Measurements from ENCODE around the gene UQCRH.

The UQCRH gene

DNA sequence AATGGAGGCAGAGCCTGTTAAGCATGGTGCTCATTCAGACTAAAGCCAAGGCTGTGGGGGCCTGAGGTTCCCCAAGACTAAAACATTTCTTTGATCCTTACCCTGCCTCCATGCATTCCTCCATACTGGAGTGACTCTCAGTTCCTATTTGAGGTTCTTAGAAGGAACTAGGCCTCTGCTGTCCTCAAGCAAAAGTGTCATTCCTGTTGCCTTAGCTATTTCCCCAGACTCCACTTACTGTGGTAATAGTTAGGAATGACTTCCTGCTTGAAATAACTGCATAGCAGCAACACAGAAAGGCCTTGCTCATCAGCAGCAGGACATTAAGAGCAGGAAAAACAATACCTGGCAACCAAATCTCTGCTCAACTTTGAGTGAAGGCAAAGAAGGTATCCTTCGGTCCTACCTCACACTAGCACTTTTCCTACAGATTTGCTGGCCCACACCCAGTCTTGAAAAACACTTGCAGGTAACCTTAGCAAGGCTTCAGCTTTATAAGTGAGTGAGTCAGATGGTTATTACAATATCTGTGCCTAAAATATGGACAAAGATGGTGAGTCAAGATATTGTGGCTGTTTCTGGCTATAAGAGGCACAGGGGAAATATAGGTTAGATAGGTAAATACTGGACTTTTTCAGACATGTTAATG is 14.9 kb upstream of the UQCRH start:
- H3K27ac ChIP-seq = peak overlapping the region; percentile 13
- H3K4me1 ChIP-seq (ENCODE audit: control insufficient read depth in 1 of 2, insufficient read depth in 1 of 2, low read depth in 1 of 2, low read length in 1 of 2) = peaks cover 21 to 25% of the 10 kb centered on the region in 2 experiments
- peaks cover 19% of the 10 kb centered on the region for H3K36me3 ChIP-seq
- TF ChIP-seq, protein P1, sequence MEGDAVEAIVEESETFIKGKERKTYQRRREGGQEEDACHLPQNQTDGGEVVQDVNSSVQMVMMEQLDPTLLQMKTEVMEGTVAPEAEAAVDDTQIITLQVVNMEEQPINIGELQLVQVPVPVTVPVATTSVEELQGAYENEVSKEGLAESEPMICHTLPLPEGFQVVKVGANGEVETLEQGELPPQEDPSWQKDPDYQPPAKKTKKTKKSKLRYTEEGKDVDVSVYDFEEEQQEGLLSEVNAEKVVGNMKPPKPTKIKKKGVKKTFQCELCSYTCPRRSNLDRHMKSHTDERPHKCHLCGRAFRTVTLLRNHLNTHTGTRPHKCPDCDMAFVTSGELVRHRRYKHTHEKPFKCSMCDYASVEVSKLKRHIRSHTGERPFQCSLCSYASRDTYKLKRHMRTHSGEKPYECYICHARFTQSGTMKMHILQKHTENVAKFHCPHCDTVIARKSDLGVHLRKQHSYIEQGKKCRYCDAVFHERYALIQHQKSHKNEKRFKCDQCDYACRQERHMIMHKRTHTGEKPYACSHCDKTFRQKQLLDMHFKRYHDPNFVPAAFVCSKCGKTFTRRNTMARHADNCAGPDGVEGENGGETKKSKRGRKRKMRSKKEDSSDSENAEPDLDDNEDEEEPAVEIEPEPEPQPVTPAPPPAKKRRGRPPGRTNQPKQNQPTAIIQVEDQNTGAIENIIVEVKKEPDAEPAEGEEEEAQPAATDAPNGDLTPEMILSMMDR (IDR thresholded peaks at IDR 0.05) = no peak
- H3K4me3 ChIP-seq (ENCODE audit: low read depth in 1 of 2, low read length in 1 of 2) = no peak overlapping the region
- no peaks in the 10 kb centered on the region for H3K27me3 ChIP-seq
- H3K9me3 ChIP-seq = no peaks in the 10 kb centered on the region

DNA sequence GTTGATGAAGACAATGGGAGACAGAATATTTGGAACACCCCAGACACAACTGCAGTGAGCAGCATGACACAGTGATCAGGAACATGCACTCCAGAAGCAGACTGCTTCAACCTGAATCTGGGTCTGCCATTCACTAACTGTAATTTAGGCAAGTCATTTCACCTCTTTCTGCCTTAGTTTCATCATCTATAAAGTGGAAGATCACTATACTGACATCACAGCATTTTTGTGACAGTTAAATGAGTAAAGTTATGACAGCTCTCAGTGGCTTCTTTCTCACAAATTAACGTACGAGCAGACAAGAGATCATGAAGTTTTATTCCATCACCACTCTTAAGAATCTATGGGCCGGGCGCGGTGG is 14.4 kb upstream of the UQCRH start:
- TF ChIP-seq, protein P1 (IDR thresholded peaks at IDR 0.05) = no peak
- H3K4me3 ChIP-seq (ENCODE audit: low read depth in 1 of 2, low read length in 1 of 2) = no peak overlapping the region
- H3K9me3 ChIP-seq = no peaks in the 10 kb centered on the region
- no peaks in the 10 kb centered on the region for H3K27me3 ChIP-seq
- H3K27ac ChIP-seq = peak overlapping the region; percentile 13
- peaks cover 22% of the 10 kb centered on the region for H3K36me3 ChIP-seq
- peaks cover 21 to 25% of the 10 kb centered on the region in 2 experiments for H3K4me1 ChIP-seq (ENCODE audit: control insufficient read depth in 1 of 2, insufficient read depth in 1 of 2, low read depth in 1 of 2, low read length in 1 of 2)

- H3K36me3 ChIP-seq = peaks cover 21% of the 10 kb centered on the region
- TF ChIP-seq, protein P1 (IDR thresholded peaks at IDR 0.05) = no peak
Measured at GRCh38 chr1:46289976-46290375, 13.5 kb upstream of the UQCRH start.

DNA sequence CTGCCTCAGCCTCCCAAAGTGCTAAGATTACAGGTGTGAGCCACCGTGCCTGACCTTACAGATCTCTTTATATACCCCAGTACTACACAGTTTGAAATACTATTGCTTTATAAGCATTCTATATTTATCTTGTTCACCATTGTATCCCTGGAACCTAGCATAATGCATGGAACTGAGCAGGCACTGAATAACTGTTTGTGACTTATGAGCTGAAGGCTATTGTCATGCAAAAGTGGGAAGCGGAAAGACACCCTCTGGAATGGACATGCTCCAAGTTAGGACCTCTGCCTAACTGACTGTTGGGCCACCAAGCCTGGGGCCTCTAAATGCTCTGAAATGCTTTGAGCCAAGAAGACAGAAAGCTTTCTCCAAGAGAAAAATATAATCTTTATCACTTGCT is 8.2 kb upstream of the UQCRH start:
- no peaks in the 10 kb centered on the region for H3K27me3 ChIP-seq
- peaks cover 0 to 3% of the 10 kb centered on the region in 2 experiments for H3K4me1 ChIP-seq (ENCODE audit: control insufficient read depth in 1 of 2, insufficient read depth in 1 of 2, low read depth in 1 of 2, low read length in 1 of 2)
- TF ChIP-seq, protein P1 (IDR thresholded peaks at IDR 0.05) = no peak
- no peak overlapping the region for H3K27ac ChIP-seq
- peaks cover 37% of the 10 kb centered on the region for H3K36me3 ChIP-seq
- H3K4me3 ChIP-seq (ENCODE audit: low read depth in 1 of 2, low read length in 1 of 2) = no peak overlapping the region
- no peaks in the 10 kb centered on the region for H3K9me3 ChIP-seq

More at GRCh38 chr1:46289976-46290375, 13.5 kb upstream of the UQCRH start:
- no peaks in the 10 kb centered on the region for H3K9me3 ChIP-seq
- H3K27me3 ChIP-seq = no peaks in the 10 kb centered on the region
- no peak overlapping the region for H3K27ac ChIP-seq
- no peak overlapping the region for H3K4me3 ChIP-seq (ENCODE audit: low read depth in 1 of 2, low read length in 1 of 2)
- H3K4me1 ChIP-seq (ENCODE audit: control insufficient read depth in 1 of 2, insufficient read depth in 1 of 2, low read depth in 1 of 2, low read length in 1 of 2) = peaks cover 21 to 25% of the 10 kb centered on the region in 2 experiments

- Histone ChIP-seq H3K27me3 (no peaks in the 10 kb centered on the region), H3K9me3 (no peaks in the 10 kb centered on the region), H3K36me3 (peaks cover 37% of the 10 kb centered on the region), H3K27ac (no peak overlapping the region), H3K4me3 (ENCODE audit: low read depth in 1 of 2, low read length in 1 of 2) (no peak overlapping the region), H3K4me1 (ENCODE audit: control insufficient read depth in 1 of 2, insufficient read depth in 1 of 2, low read depth in 1 of 2, low read length in 1 of 2) (peaks cover 25 to 26% of the 10 kb centered on the region in 2 experiments)
- TF ChIP-seq, protein P1 (IDR thresholded peaks at IDR 0.05) = no peak
Measured at GRCh38 chr1:46298387-46298786, 5.1 kb upstream of the UQCRH start.

Measured in neutrophil (primary cell).